ENCODE data around the gene CEBPB. TPM values are rescaled to one million over a fixed set of nuclear protein-coding genes. Genes with fewer than 3 reads are reported as not detected.

CEBPB gene
- total RNA-seq, 6 experiments from 2014 or later = 130 to 182 (median 152) TPM

- DNase-seq (no peak), ATAC-seq (no peak)
- intact Hi-C loops (cut with DNase I) = no loop called here
- 93% methylated on average over 3 of the region's 6 CpGs for WGBS (ENCODE audit: insufficient coverage, low coverage, low lambda C conversion rate, missing lambda C conversion rate)
- no peak overlapping the region for H3K27ac ChIP-seq
- H3K36me3 ChIP-seq = no peaks in the 10 kb centered on the region
- no peak for TF ChIP-seq POLR2A (IDR thresholded peaks at IDR 0.05)
- TF ChIP-seq CTCF (IDR thresholded peaks at IDR 0.05) = no peak
- H3K27me3 ChIP-seq = no peaks in the 10 kb centered on the region
- H3K4me3 ChIP-seq = no peak overlapping the region
- no peaks in the 10 kb centered on the region for H3K9me3 ChIP-seq
- no peaks in the 10 kb centered on the region for H3K4me1 ChIP-seq
These were observed 41.2 kb downstream of the CEBPB start for GRCh38 chr20:50231854-50232253.

- Histone ChIP-seq H3K4me1 (no peaks in the 10 kb centered on the region), H3K27me3 (no peaks in the 10 kb centered on the region), H3K27ac (no peak overlapping the region), H3K9me3 (no peaks in the 10 kb centered on the region), H3K36me3 (no peaks in the 10 kb centered on the region), H3K4me3 (no peak overlapping the region)
- DNase-seq = no peak
- TF ChIP-seq POLR2A (IDR thresholded peaks at IDR 0.05) (no peak), CTCF (IDR thresholded peaks at IDR 0.05) (no peak)
- intact Hi-C loops (cut with DNase I) = no loop called here
- 45% methylated on average over 2 of the region's 7 CpGs for WGBS (ENCODE audit: insufficient coverage, low coverage, low lambda C conversion rate, missing lambda C conversion rate)
- ATAC-seq = no peak
These were observed 42.2 kb downstream of the CEBPB start for GRCh38 chr20:50232651-50233324.

- peak in 1 of 4 donors; percentile 15 for ATAC-seq
- H3K4me1 ChIP-seq = no peaks in the 10 kb centered on the region
- 47% methylated on average over 5 of the region's 19 CpGs for WGBS (ENCODE audit: insufficient coverage, low coverage, low lambda C conversion rate, missing lambda C conversion rate)
- H3K36me3 ChIP-seq = no peaks in the 10 kb centered on the region
- H3K4me3 ChIP-seq = no peak overlapping the region
- TF ChIP-seq POLR2A (IDR thresholded peaks at IDR 0.05) (no peak), CTCF (IDR thresholded peaks at IDR 0.05) (no peak)
- H3K27me3 ChIP-seq = no peaks in the 10 kb centered on the region
- DNase-seq = no peak
- H3K9me3 ChIP-seq = no peaks in the 10 kb centered on the region
- intact Hi-C loops (cut with DNase I) = no loop called here
- H3K27ac ChIP-seq = no peak overlapping the region
These were observed 42.9 kb downstream of the CEBPB start for GRCh38 chr20:50233325-50234212.

GRCh38 chr20:50234288-50234687 lies 43.7 kb downstream of the CEBPB start:
- Histone ChIP-seq H3K4me1 (no peaks in the 10 kb centered on the region), H3K4me3 (no peak overlapping the region), H3K36me3 (no peaks in the 10 kb centered on the region), H3K9me3 (no peaks in the 10 kb centered on the region), H3K27ac (no peak overlapping the region), H3K27me3 (no peaks in the 10 kb centered on the region)
- no peak for ATAC-seq
- WGBS (ENCODE audit: insufficient coverage, low coverage, low lambda C conversion rate, missing lambda C conversion rate) = 96% methylated on average over 4 of the region's 12 CpGs
- DNase-seq = no peak
- TF ChIP-seq POLR2A (IDR thresholded peaks at IDR 0.05) (no peak), CTCF (IDR thresholded peaks at IDR 0.05) (no peak)
- intact Hi-C loops (cut with DNase I) = no loop called here
